Peyer's patch (tissue), 4 donors: ENCODE results near the gene MYOM3.

Source experiments
- CTCF ChIP-seq, 6 experiments: fragments of 450-650 bp in 4 of 6; fragments of 200-600 bp in 2 of 6; sonication (generic) in 1 of 6; IDR thresholded peaks; one replicate each; pipeline ENCODE4 v1.5.1; 2017 to 2019; ENCODE audit warnings: antibody characterized with exemption in 6 of 6, mild to moderate bottlenecking in 3 of 6, moderate library complexity in 1 of 6
- POLR2A ChIP-seq, 2 donors: fragments of 450-650 bp; IDR thresholded peaks; one replicate each; pipeline ENCODE4 v1.5.1; 2017; ENCODE audit warnings: antibody characterized with exemption in 2 of 2, mild to moderate bottlenecking in 2 of 2, moderate library complexity in 2 of 2

GRCh38 chr1:24114753-24115152 is 2.8 kb upstream of the MYOM3 start:
- no peak for TF ChIP-seq POLR2A (IDR thresholded peaks at IDR 0.05)
- no peak for TF ChIP-seq CTCF (IDR thresholded peaks at IDR 0.05)
